Iris pigment epithelial cell (primary cell): Measurements from ENCODE around the gene PPP1CB.
"Not testable (repeated sequence)": the region's sequence is repeated elsewhere in the genome, so short reads cannot be mapped to it uniquely, and the experiment has no call there.

ENCODE experiments used
- DNase-seq: peaks from one replicate; pipeline ENCODE4 v3.0.0-alpha.2; 2011; ENCODE audit warnings: low read depth

The PPP1CB gene

GRCh38 chr2:28751252-28751955 is at the start of gene PPP1CB:
Gene PPP1CB (plus strand): TSS chr2:28751830. CDS start chr2:28752125, 295 bp downstream.
- peak; percentile 98 for DNase-seq

GRCh38 chr2:28702415-28702861 is 49.2 kb upstream of the PPP1CB start:
- DNase-seq: no peak

- DNase-seq: no peak
Measured at GRCh38 chr2:28702878-28703277, 48.8 kb upstream of the PPP1CB start.

- DNase-seq: no peak
Measured at GRCh38 chr2:28704621-28705020, 47.0 kb upstream of the PPP1CB start.

- no peak for DNase-seq
Measured at GRCh38 chr2:28705751-28706440, 45.7 kb upstream of the PPP1CB start.

GRCh38 chr2:28707592-28707991 is 44.0 kb upstream of the PPP1CB start:
- DNase-seq: no peak

GRCh38 chr2:28709101-28709500 is 42.5 kb upstream of the PPP1CB start:
- no peak for DNase-seq

GRCh38 chr2:28710545-28710944 is 41.1 kb upstream of the PPP1CB start:
- no peak for DNase-seq

GRCh38 chr2:28713577-28714298 is 37.9 kb upstream of the PPP1CB start:
- peak; percentile 71 for DNase-seq

GRCh38 chr2:28716265-28716865 is 35.3 kb upstream of the PPP1CB start:
- DNase-seq: peak; percentile 96

- peak; percentile 84 for DNase-seq
Measured at GRCh38 chr2:28717339-28717758, 34.3 kb upstream of the PPP1CB start.

GRCh38 chr2:28720345-28720744 is 31.3 kb upstream of the PPP1CB start:
- no peak for DNase-seq

- DNase-seq: no peak
Measured at GRCh38 chr2:28721601-28722191, 29.9 kb upstream of the PPP1CB start.

GRCh38 chr2:28725021-28725711 is 26.5 kb upstream of the PPP1CB start:
- DNase-seq: no peak

- DNase-seq: no peak
Measured at GRCh38 chr2:28726177-28726576, 25.5 kb upstream of the PPP1CB start.

GRCh38 chr2:28729698-28730097 is 21.9 kb upstream of the PPP1CB start:
- peak; percentile 64 for DNase-seq

GRCh38 chr2:28730641-28731146 is 20.9 kb upstream of the PPP1CB start:
- DNase-seq: no peak

- DNase-seq: no peak
Measured at GRCh38 chr2:28735511-28735910, 16.1 kb upstream of the PPP1CB start.

- no peak for DNase-seq
Measured at GRCh38 chr2:28736034-28736433, 15.6 kb upstream of the PPP1CB start.

GRCh38 chr2:28737655-28738054 is 14.0 kb upstream of the PPP1CB start:
- no peak for DNase-seq

GRCh38 chr2:28742619-28743018 is 9.0 kb upstream of the PPP1CB start:
- DNase-seq: not testable (repeated sequence)
